HEK293 (cell line): ENCODE measurements around the gene SHC3.

Source experiments
- CTCF ChIA-PET: fragments of 350-600 bp; formaldehyde crosslinking; extraction: SDS; loops from one replicate; lab custom pipeline; 2021; ENCODE audit warnings: antibody characterized with exemption; lab: Yijun Ruan, JAX
- POLR2A ChIA-PET: fragments of 300-600 bp; formaldehyde crosslinking; extraction: SDS; loops from one replicate; lab custom pipeline; 2020; ENCODE audit warnings: antibody characterized with exemption, inconsistent platforms; lab: Yijun Ruan, JAX
- H3K27ac ChIP-seq: fragments of 200-500 bp; sonication (Bioruptor generic); 2 replicates; pipeline ENCODE4 v1.5.1; 2014; ENCODE audit warnings: low read depth, low read length, control low read depth, inconsistent platforms; ENCODE audit errors: extremely low read depth
- H3K36me3 ChIP-seq, 2 experiments: fragments of 200-500 bp in 1 of 2; sonication (Bioruptor generic) in 1 of 2; 1 replicate in 1 of 2; 2 replicates in 1 of 2; pipeline ENCODE4 v1.5.1; 2014 to 2017; ENCODE audit warnings: inconsistent platforms in 2 of 2, low read length in 2 of 2; ENCODE audit not compliant: control insufficient read depth in 2 of 2, insufficient read depth in 1 of 2
- H3K4me1 ChIP-seq: fragments of 200-500 bp; sonication (Bioruptor generic); 2 replicates; pipeline ENCODE4 v1.5.1; 2014; ENCODE audit warnings: mild to moderate bottlenecking, low read length, inconsistent platforms; ENCODE audit not compliant: control insufficient read depth, insufficient read depth
- H3K4me3 ChIP-seq: 2 replicates; pipeline ENCODE4 v1.5.1; 2011; ENCODE audit warnings: low read depth, mild to moderate bottlenecking, control low read depth, low read length, moderate library complexity
- H3K9me3 ChIP-seq: fragments of 200-500 bp; sonication (Bioruptor generic); 2 replicates; pipeline ENCODE4 v1.5.1; 2014; ENCODE audit warnings: low read depth, low read length, inconsistent platforms; ENCODE audit not compliant: control insufficient read depth, insufficient read depth
- HOXD13 ChIP-seq: sonication (generic); formaldehyde crosslinking; IDR thresholded peaks from 2 replicates; pipeline ENCODE4 v1.8.0; 2022; ENCODE audit warnings: missing genetic modification reagents, borderline replicate concordance
- KLF1 ChIP-seq: fragments of 450-650 bp; formaldehyde crosslinking; IDR thresholded peaks from 2 replicates; pipeline ENCODE4 v1.5.1; 2016; ENCODE audit warnings: missing biosample characterization, missing genetic modification characterization
- PRDM2 ChIP-seq: fragments of 450-650 bp; formaldehyde crosslinking; IDR thresholded peaks from 2 replicates; pipeline ENCODE4 v1.5.1; 2016; ENCODE audit warnings: missing biosample characterization, missing genetic modification characterization, borderline replicate concordance
- ZBTB26 ChIP-seq: fragments of 450-650 bp; formaldehyde crosslinking; optimal IDR thresholded peaks from 2 replicates; pipeline ENCODE3; 2016; ENCODE audit warnings: missing biosample characterization, mild to moderate bottlenecking, missing genetic modification characterization
- ZBTB48 ChIP-seq: fragments of 450-650 bp; formaldehyde crosslinking; IDR thresholded peaks from 2 replicates; pipeline ENCODE4 v1.5.1; 2016; ENCODE audit warnings: missing biosample characterization, missing genetic modification characterization
- ZBTB49 ChIP-seq: fragments of 450-650 bp; formaldehyde crosslinking; IDR thresholded peaks from 2 replicates; pipeline ENCODE4 v1.5.1; 2016; ENCODE audit warnings: missing biosample characterization, missing genetic modification characterization, low read depth
- ZBTB7A ChIP-seq: fragments of 450-650 bp; formaldehyde crosslinking; IDR thresholded peaks from 2 replicates; pipeline ENCODE4 v1.5.1; 2016; ENCODE audit warnings: low read depth, missing biosample characterization, missing genetic modification characterization
- ZNF133 ChIP-seq: fragments of 450-650 bp; formaldehyde crosslinking; IDR thresholded peaks from 2 replicates; pipeline ENCODE4 v1.5.1; 2016; ENCODE audit warnings: missing biosample characterization, missing genetic modification characterization
- ZNF148 ChIP-seq: fragments of 450-650 bp; formaldehyde crosslinking; IDR thresholded peaks from 2 replicates; pipeline ENCODE4 v1.5.0; 2017; ENCODE audit warnings: missing biosample characterization, missing genetic modification characterization, borderline replicate concordance
- ZNF16 ChIP-seq: fragments of 450-650 bp; formaldehyde crosslinking; IDR thresholded peaks from 2 replicates; pipeline ENCODE4 v1.5.1; 2016; ENCODE audit warnings: low read depth, missing biosample characterization, missing genetic modification characterization
- ZNF266 ChIP-seq: fragments of 450-650 bp; formaldehyde crosslinking; IDR thresholded peaks from 2 replicates; pipeline ENCODE4 v1.5.1; 2016; ENCODE audit warnings: missing biosample characterization, missing genetic modification characterization, low read depth
- ZNF362 ChIP-seq: fragments of 450-650 bp; formaldehyde crosslinking; IDR thresholded peaks from 2 replicates; pipeline ENCODE4 v1.5.1; 2016; ENCODE audit warnings: missing biosample characterization, missing genetic modification characterization
- ZNF394 ChIP-seq: fragments of 450-650 bp; formaldehyde crosslinking; IDR thresholded peaks from 2 replicates; pipeline ENCODE4 v1.5.1; 2016; ENCODE audit warnings: missing biosample characterization, missing genetic modification characterization, mild to moderate bottlenecking, moderate library complexity, borderline replicate concordance
- ZNF433 ChIP-seq: fragments of 450-650 bp; formaldehyde crosslinking; IDR thresholded peaks from 2 replicates; pipeline ENCODE4 v1.5.1; 2016; ENCODE audit warnings: missing biosample characterization, missing genetic modification characterization, low read depth
- ZNF707 ChIP-seq: fragments of 450-650 bp; formaldehyde crosslinking; IDR thresholded peaks from 2 replicates; pipeline ENCODE4 v1.5.1; 2016; ENCODE audit warnings: missing biosample characterization, missing genetic modification characterization
- ZSCAN18 ChIP-seq: fragments of 450-650 bp; formaldehyde crosslinking; IDR thresholded peaks from 2 replicates; pipeline ENCODE4 v1.5.1; 2016; ENCODE audit warnings: missing biosample characterization, missing genetic modification characterization

Gene SHC3

GRCh38 chr9:89014153-89014552 is 164.5 kb downstream of the SHC3 start:
- Histone ChIP-seq H3K27ac (no peak overlapping the region), H3K36me3 (no peaks in the 10 kb centered on the region), H3K4me3 (no peak overlapping the region), H3K9me3 (no peaks in the 10 kb centered on the region), H3K4me1 (no peaks in the 10 kb centered on the region)
- CTCF ChIA-PET, result no interaction called here
- POLR2A ChIA-PET, result no interaction called here
- TF ChIP-seq ZBTB48, result no peak
- TF ChIP-seq ZNF394 (tag by site-specific recombination), result no peak
- no peak for TF ChIP-seq ZNF148 (tag by site-specific recombination)
- no peak for TF ChIP-seq ZNF266 (tag by site-specific recombination)

- H3K36me3 ChIP-seq, result no peaks in the 10 kb centered on the region
- no peak overlapping the region for H3K27ac ChIP-seq
- no peak overlapping the region for H3K4me3 ChIP-seq
- POLR2A ChIA-PET, result no interaction called here
- H3K4me1 ChIP-seq, result no peaks in the 10 kb centered on the region
- CTCF ChIA-PET, result no interaction called here
- no peaks in the 10 kb centered on the region for H3K9me3 ChIP-seq
- no peak for TF ChIP-seq KLF1
- no peak for TF ChIP-seq ZBTB7A (tag by site-specific recombination)
- no peak for TF ChIP-seq ZNF362 (tag by site-specific recombination)
- TF ChIP-seq ZNF707 (tag by site-specific recombination), result no peak
- TF ChIP-seq ZSCAN18 (tag by site-specific recombination), result no peak
- no peak for TF ChIP-seq ZNF433
- no peak for TF ChIP-seq ZNF133 (tag by site-specific recombination)
- no peak for TF ChIP-seq ZBTB26 (tag by site-specific recombination)
- TF ChIP-seq HOXD13, result no peak
- no peak for TF ChIP-seq PRDM2 (tag by site-specific recombination)
- TF ChIP-seq ZBTB49, result no peak
- TF ChIP-seq ZNF16 (tag by site-specific recombination), result no peak
- TF ChIP-seq, all 188 proteins: peak for 0
Measured at GRCh38 chr9:89013660-89014059, 165.0 kb downstream of the SHC3 start.
